Fibroblast of lung (primary cell): Measurements from ENCODE around the gene CRYL1. TPM values are rescaled to one million over a fixed set of nuclear protein-coding genes. Genes with fewer than 3 reads are reported as not detected.

ENCODE experiments used
- DNase-seq, 2 donors: peaks; one replicate each; pipeline versions ENCODE4 v3.0.0 to v3.0.0-alpha.2; 2010; ENCODE audit warnings: low read depth in 2 of 2
- H2AFZ ChIP-seq: 2 replicates; pipeline ENCODE4 v1.5.1; 2012; ENCODE audit warnings: low read length, control low read depth, inconsistent platforms
- H3K27ac ChIP-seq: 2 replicates; pipeline ENCODE4 v1.5.1; 2011; ENCODE audit warnings: low read length, control low read depth; ENCODE audit not compliant: insufficient read depth
- H3K27me3 ChIP-seq: 2 replicates; pipeline ENCODE4 v1.5.1; 2011; ENCODE audit warnings: mild to moderate bottlenecking, low read length; ENCODE audit not compliant: control insufficient read depth, insufficient read depth
- H3K36me3 ChIP-seq: 2 replicates; pipeline ENCODE4 v1.5.1; 2011; ENCODE audit warnings: low read length; ENCODE audit not compliant: control insufficient read depth, insufficient read depth
- H3K4me1 ChIP-seq: 2 replicates; pipeline ENCODE4 v1.5.1; 2011; ENCODE audit warnings: low read length; ENCODE audit not compliant: control insufficient read depth, insufficient read depth; ENCODE audit errors: extremely low read depth
- H3K4me2 ChIP-seq: 2 replicates; pipeline ENCODE4 v1.5.1; 2011; ENCODE audit warnings: low read length, control low read depth; ENCODE audit not compliant: insufficient read depth; ENCODE audit errors: extremely low read depth
- H3K4me3 ChIP-seq, 4 experiments: fragments of 200-600 bp in 1 of 4; sonication (generic) in 1 of 4; replicated peaks in 1 of 4; 2 replicates each; pipeline ENCODE4 v1.5.1; 2011 to 2016; ENCODE audit warnings: low read length in 4 of 4, low read depth in 3 of 4, mild to moderate bottlenecking in 3 of 4, control low read depth in 2 of 4, inconsistent platforms in 1 of 4, mixed read lengths in 1 of 4; ENCODE audit not compliant: insufficient read depth in 1 of 4; ENCODE audit errors: control extremely low read depth in 1 of 4
- H3K79me2 ChIP-seq: 2 replicates; pipeline ENCODE4 v1.5.1; 2012; ENCODE audit warnings: mild to moderate bottlenecking, low read length, inconsistent platforms; ENCODE audit not compliant: control insufficient read depth, insufficient read depth
- H3K9ac ChIP-seq: 2 replicates; pipeline ENCODE4 v1.5.1; 2011; ENCODE audit warnings: mild to moderate bottlenecking, low read length, control low read depth; ENCODE audit not compliant: insufficient read depth
- H3K9me3 ChIP-seq: 2 replicates; pipeline ENCODE4 v1.5.1; 2012; ENCODE audit warnings: low read depth, low read length; ENCODE audit not compliant: control insufficient read depth, insufficient read depth
- H4K20me1 ChIP-seq: 2 replicates; pipeline ENCODE4 v1.5.1; 2011; ENCODE audit warnings: low read length; ENCODE audit not compliant: control insufficient read depth, insufficient read depth; ENCODE audit errors: extremely low read depth
- EZH2 ChIP-seq: IDR thresholded peaks from 2 replicates; pipeline ENCODE4 v1.5.1; 2012; ENCODE audit warnings: low read length, control low read depth, mild to moderate bottlenecking; ENCODE audit errors: missing control alignments
- polyA plus RNA-seq, 2 donors: library from polyadenylated mRNA; depleted of rRNA in 1 of 2; stranded (reverse) in 1 of 2; unstranded in 1 of 2; fragments of >200 nt; gene quantifications; 2 replicates each; pipeline ENCODE4 v1.2.1, GENCODE V29; 2011 to 2012; ENCODE audit warnings: missing spikeins in 1 of 2
- total RNA-seq: library from RNA; depleted of rRNA; stranded (reverse); fragments of >200 nt; gene quantifications from 2 replicates; pipeline ENCODE4 v1.2.1, GENCODE V29; 2014
- TF ChIP-seq, protein P1 (sequence below), 2 donors: IDR thresholded peaks in 1 of 2; conservative IDR thresholded peaks in 1 of 2; 1 replicate in 1 of 2; 2 replicates in 1 of 2; pipeline ENCODE4 v1.5.1; 2011 to 2012; ENCODE audit warnings: low read length in 2 of 2, control low read depth in 1 of 2, inconsistent platforms in 1 of 2, low read depth in 1 of 2, mild to moderate bottlenecking in 1 of 2

Gene CRYL1
- total and polyA plus RNA-seq, 2 donors (not counting 1 experiment from before 2014, with no cell fraction given) = 18.3 to 20.1 TPM

DNA sequence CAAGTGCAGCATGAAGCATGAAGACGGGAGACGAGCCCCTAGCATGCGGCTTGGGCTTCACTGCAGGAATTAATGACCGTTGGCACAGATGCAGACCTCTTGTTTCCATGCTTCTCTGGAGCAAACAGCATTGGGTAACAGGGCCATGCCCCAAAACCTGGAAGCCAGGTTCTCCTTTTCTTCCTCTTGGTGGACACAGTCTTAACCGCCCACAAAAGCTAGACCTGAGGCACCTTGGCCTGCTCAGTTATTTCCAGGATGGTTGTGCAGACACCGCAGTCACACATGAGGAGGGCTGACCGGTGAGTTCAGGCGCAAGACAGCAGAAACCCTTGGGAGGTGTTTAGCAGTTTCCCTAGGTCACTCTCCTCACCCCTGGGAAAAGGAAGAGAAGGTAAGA is 159.6 kb downstream of the CRYL1 start:
- H3K9me3 ChIP-seq = no peaks in the 10 kb centered on the region
- DNase-seq = no peak
- no peak for TF ChIP-seq EZH2
- TF ChIP-seq, protein P1, sequence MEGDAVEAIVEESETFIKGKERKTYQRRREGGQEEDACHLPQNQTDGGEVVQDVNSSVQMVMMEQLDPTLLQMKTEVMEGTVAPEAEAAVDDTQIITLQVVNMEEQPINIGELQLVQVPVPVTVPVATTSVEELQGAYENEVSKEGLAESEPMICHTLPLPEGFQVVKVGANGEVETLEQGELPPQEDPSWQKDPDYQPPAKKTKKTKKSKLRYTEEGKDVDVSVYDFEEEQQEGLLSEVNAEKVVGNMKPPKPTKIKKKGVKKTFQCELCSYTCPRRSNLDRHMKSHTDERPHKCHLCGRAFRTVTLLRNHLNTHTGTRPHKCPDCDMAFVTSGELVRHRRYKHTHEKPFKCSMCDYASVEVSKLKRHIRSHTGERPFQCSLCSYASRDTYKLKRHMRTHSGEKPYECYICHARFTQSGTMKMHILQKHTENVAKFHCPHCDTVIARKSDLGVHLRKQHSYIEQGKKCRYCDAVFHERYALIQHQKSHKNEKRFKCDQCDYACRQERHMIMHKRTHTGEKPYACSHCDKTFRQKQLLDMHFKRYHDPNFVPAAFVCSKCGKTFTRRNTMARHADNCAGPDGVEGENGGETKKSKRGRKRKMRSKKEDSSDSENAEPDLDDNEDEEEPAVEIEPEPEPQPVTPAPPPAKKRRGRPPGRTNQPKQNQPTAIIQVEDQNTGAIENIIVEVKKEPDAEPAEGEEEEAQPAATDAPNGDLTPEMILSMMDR (conservative IDR thresholded peaks at IDR 0.05 in 1 of 2, IDR thresholded peaks at IDR 0.05 in 1 of 2; ENCODE audit: low read depth in 1 of 2, low read length in 2 of 2) = no peak
- H3K36me3 ChIP-seq = no peaks in the 10 kb centered on the region
- H3K9ac ChIP-seq = no peak overlapping the region
- no peaks in the 10 kb centered on the region for H4K20me1 ChIP-seq
- H3K27me3 ChIP-seq = peaks cover 2% of the 10 kb centered on the region
- H3K27ac ChIP-seq = no peak overlapping the region
- H3K4me1 ChIP-seq = no peaks in the 10 kb centered on the region
- H2AFZ ChIP-seq = no peak overlapping the region
- no peak overlapping the region for H3K4me2 ChIP-seq
- H3K79me2 ChIP-seq = no peaks in the 10 kb centered on the region
- H3K4me3 ChIP-seq = no peak overlapping the region

- Histone ChIP-seq H4K20me1 (no peaks in the 10 kb centered on the region), H3K4me2 (no peak overlapping the region), H3K4me3 (no peak overlapping the region), H3K36me3 (no peaks in the 10 kb centered on the region), H3K79me2 (no peaks in the 10 kb centered on the region), H3K27me3 (no peaks in the 10 kb centered on the region), H3K9ac (no peak overlapping the region), H3K27ac (no peak overlapping the region), H3K4me1 (no peaks in the 10 kb centered on the region), H2AFZ (no peak overlapping the region), H3K9me3 (no peaks in the 10 kb centered on the region)
- TF ChIP-seq, protein P1 (conservative IDR thresholded peaks at IDR 0.05 in 1 of 2, IDR thresholded peaks at IDR 0.05 in 1 of 2; ENCODE audit: low read depth in 1 of 2, low read length in 2 of 2) = no peak
- TF ChIP-seq EZH2 = no peak
- peak in 1 of 2 donors; percentile 49 for DNase-seq
These were observed 162.1 kb downstream of the CRYL1 start for GRCh38 chr13:20363603-20364002.

- DNase-seq = no peak
- Histone ChIP-seq H3K4me3 (no peak overlapping the region), H3K9ac (no peak overlapping the region), H3K36me3 (no peaks in the 10 kb centered on the region), H3K27me3 (no peaks in the 10 kb centered on the region), H3K4me1 (no peaks in the 10 kb centered on the region), H3K79me2 (no peaks in the 10 kb centered on the region), H4K20me1 (no peaks in the 10 kb centered on the region), H3K9me3 (no peaks in the 10 kb centered on the region), H3K4me2 (no peak overlapping the region), H2AFZ (no peak overlapping the region), H3K27ac (no peak overlapping the region)
- TF ChIP-seq, protein P1 (conservative IDR thresholded peaks at IDR 0.05 in 1 of 2, IDR thresholded peaks at IDR 0.05 in 1 of 2; ENCODE audit: low read depth in 1 of 2, low read length in 2 of 2) = no peak
- no peak for TF ChIP-seq EZH2
These were observed 162.5 kb downstream of the CRYL1 start for GRCh38 chr13:20363172-20363571.
